Measurements from ENCODE around the gene PHC2.

The PHC2 gene

DNA sequence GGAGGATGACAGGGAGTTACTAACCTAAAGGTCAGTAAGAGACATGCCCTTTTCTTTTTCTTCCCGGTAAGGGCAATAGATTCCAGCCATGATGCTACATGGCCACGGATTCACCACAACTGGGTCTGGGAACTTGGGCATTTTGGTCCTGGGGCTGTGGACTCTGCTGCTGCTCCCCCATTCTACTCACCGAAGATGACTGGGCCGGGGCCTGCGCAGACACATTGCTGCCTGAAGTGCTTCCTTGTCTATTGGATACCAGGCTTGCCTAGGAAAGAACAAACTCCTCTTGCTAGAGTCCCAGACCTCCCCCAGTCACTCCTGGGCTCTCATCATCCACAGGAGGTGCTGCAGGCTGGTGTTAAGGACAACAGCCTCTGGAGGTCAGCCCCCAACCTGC is 60.1 kb downstream of the PHC2 start:
- no peak for ATAC-seq
- TF ChIP-seq ZNF70 (CRISPR knock-in tag; IDR thresholded peaks at IDR 0.05) (no peak), OSR1 (CRISPR knock-in tag; IDR thresholded peaks at IDR 0.05) (no peak), RARB (CRISPR knock-in tag; IDR thresholded peaks at IDR 0.05) (no peak), ZC3H10 (CRISPR knock-in tag; IDR thresholded peaks at IDR 0.05) (no peak), ARNTL (CRISPR knock-in tag; IDR thresholded peaks at IDR 0.05; ENCODE audit: borderline replicate concordance, low read depth) (no peak), SNAI2 (CRISPR knock-in tag; IDR thresholded peaks at IDR 0.05) (no peak), ZNF565 (CRISPR knock-in tag; conservative IDR thresholded peaks at IDR 0.05; ENCODE audit: low read depth) (no peak), ZNF8 (CRISPR knock-in tag; IDR thresholded peaks at IDR 0.05) (no peak), PPARA (CRISPR knock-in tag; IDR thresholded peaks at IDR 0.05; ENCODE audit: borderline replicate concordance) (no peak)
- TF ChIP-seq, protein P1, sequence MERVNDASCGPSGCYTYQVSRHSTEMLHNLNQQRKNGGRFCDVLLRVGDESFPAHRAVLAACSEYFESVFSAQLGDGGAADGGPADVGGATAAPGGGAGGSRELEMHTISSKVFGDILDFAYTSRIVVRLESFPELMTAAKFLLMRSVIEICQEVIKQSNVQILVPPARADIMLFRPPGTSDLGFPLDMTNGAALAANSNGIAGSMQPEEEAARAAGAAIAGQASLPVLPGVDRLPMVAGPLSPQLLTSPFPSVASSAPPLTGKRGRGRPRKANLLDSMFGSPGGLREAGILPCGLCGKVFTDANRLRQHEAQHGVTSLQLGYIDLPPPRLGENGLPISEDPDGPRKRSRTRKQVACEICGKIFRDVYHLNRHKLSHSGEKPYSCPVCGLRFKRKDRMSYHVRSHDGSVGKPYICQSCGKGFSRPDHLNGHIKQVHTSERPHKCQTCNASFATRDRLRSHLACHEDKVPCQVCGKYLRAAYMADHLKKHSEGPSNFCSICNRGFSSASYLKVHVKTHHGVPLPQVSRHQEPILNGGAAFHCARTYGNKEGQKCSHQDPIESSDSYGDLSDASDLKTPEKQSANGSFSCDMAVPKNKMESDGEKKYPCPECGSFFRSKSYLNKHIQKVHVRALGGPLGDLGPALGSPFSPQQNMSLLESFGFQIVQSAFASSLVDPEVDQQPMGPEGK (CRISPR knock-in tag; IDR thresholded peaks at IDR 0.05; ENCODE audit: borderline replicate concordance) = no peak
- TF ChIP-seq, protein P2, sequence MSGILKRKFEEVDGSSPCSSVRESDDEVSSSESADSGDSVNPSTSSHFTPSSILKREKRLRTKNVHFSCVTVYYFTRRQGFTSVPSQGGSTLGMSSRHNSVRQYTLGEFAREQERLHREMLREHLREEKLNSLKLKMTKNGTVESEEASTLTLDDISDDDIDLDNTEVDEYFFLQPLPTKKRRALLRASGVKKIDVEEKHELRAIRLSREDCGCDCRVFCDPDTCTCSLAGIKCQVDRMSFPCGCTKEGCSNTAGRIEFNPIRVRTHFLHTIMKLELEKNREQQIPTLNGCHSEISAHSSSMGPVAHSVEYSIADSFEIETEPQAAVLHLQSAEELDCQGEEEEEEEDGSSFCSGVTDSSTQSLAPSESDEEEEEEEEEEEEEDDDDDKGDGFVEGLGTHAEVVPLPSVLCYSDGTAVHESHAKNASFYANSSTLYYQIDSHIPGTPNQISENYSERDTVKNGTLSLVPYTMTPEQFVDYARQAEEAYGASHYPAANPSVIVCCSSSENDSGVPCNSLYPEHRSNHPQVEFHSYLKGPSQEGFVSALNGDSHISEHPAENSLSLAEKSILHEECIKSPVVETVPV (CRISPR knock-in tag; IDR thresholded peaks at IDR 0.05) = no peak
- TF ChIP-seq, protein P3, sequence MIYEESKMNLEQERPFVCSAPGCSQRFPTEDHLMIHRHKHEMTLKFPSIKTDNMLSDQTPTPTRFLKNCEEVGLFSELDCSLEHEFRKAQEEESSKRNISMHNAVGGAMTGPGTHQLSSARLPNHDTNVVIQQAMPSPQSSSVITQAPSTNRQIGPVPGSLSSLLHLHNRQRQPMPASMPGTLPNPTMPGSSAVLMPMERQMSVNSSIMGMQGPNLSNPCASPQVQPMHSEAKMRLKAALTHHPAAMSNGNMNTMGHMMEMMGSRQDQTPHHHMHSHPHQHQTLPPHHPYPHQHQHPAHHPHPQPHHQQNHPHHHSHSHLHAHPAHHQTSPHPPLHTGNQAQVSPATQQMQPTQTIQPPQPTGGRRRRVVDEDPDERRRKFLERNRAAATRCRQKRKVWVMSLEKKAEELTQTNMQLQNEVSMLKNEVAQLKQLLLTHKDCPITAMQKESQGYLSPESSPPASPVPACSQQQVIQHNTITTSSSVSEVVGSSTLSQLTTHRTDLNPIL (CRISPR knock-in tag; IDR thresholded peaks at IDR 0.05; ENCODE audit: low read depth) = no peak

DNA sequence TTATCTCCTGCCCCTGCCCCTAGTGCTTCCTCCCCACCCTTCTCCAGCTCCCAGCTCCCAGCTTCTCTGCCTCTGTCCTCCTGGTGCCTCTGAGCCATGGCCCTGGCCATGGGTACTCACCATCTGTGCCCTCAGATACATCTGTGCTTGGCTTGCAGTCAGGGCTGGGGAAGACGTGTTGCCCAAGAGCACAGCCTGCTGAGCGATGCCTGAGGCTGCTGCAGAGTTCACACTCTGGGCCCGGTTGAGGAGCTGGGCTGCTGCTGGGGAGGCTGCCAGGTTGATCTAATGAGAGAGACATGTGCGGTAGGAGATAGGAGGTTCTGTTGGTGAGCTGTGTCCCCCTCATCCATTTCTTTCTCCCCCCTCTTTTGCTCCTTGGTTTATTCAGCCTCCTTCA is 60.6 kb downstream of the PHC2 start:
- no peak for TF ChIP-seq ESRRG (CRISPR knock-in tag; IDR thresholded peaks at IDR 0.05)
- no peak for TF ChIP-seq PPARA (CRISPR knock-in tag; IDR thresholded peaks at IDR 0.05; ENCODE audit: borderline replicate concordance)
- TF ChIP-seq ZNF565 (CRISPR knock-in tag; conservative IDR thresholded peaks at IDR 0.05; ENCODE audit: low read depth) = no peak
- TF ChIP-seq, protein P1 (CRISPR knock-in tag; IDR thresholded peaks at IDR 0.05; ENCODE audit: borderline replicate concordance) = no peak
- no peak for TF ChIP-seq RARB (CRISPR knock-in tag; IDR thresholded peaks at IDR 0.05)
- no peak for TF ChIP-seq ARNTL (CRISPR knock-in tag; IDR thresholded peaks at IDR 0.05; ENCODE audit: borderline replicate concordance, low read depth)
- TF ChIP-seq TCF4 (CRISPR knock-in tag; IDR thresholded peaks at IDR 0.05; ENCODE audit: borderline replicate concordance) = no peak
- TF ChIP-seq, protein P2 (CRISPR knock-in tag; IDR thresholded peaks at IDR 0.05) = no peak
- no peak for TF ChIP-seq ZC3H10 (CRISPR knock-in tag; IDR thresholded peaks at IDR 0.05)
- no peak for TF ChIP-seq CSDC2 (CRISPR knock-in tag; IDR thresholded peaks at IDR 0.05)
- TF ChIP-seq POU6F1 (CRISPR knock-in tag; IDR thresholded peaks at IDR 0.05; ENCODE audit: borderline replicate concordance, low read depth) = no peak
- no peak for TF ChIP-seq ISL1 (CRISPR knock-in tag; IDR thresholded peaks at IDR 0.05)
- TF ChIP-seq, protein P3 (CRISPR knock-in tag; IDR thresholded peaks at IDR 0.05; ENCODE audit: low read depth) = no peak
- no peak for TF ChIP-seq TSHZ2 (CRISPR knock-in tag; IDR thresholded peaks at IDR 0.05)
- TF ChIP-seq GLIS3 (CRISPR knock-in tag; IDR thresholded peaks at IDR 0.05) = no peak
- TF ChIP-seq SNAI2 (CRISPR knock-in tag; IDR thresholded peaks at IDR 0.05) = no peak
- ATAC-seq = no peak
